Uterus (tissue), 2 donors: ENCODE measurements around the gene KLK5.

Experiments
- CTCF ChIP-seq, 4 experiments: fragments of 200-600 bp in 2 of 4; fragments of 450-650 bp in 2 of 4; sonication (generic) in 2 of 4; IDR thresholded peaks; one replicate each; pipeline ENCODE4 v1.5.1; 2016 to 2019; ENCODE audit warnings: antibody characterized with exemption in 4 of 4, mild to moderate bottlenecking in 2 of 4, moderate library complexity in 1 of 4
- POLR2A ChIP-seq, 2 donors: fragments of 450-650 bp; IDR thresholded peaks; one replicate each; pipeline ENCODE4 v1.6.1; 2016; ENCODE audit warnings: antibody characterized with exemption in 2 of 2, mild to moderate bottlenecking in 1 of 2, moderate library complexity in 1 of 2

GRCh38 chr19:50896591-50897190 is 56.1 kb downstream of the KLK5 start:
- TF ChIP-seq CTCF (IDR thresholded peaks at IDR 0.05) = no peak
- no peak for TF ChIP-seq POLR2A (IDR thresholded peaks at IDR 0.05)
